Astrocyte (in vitro differentiated cells and primary cell): ENCODE measurements around the gene TMPRSS7. TPM values are rescaled to one million over a fixed set of nuclear protein-coding genes. Genes with fewer than 3 reads are reported as not detected.

ENCODE experiments used
- DNase-seq: peaks from one replicate; pipeline ENCODE4 v3.0.0-alpha.2; 2010; ENCODE audit warnings: low read depth
- FAIRE-seq: peaks from 2 replicates; lab custom pipeline; 2011; peaks lifted over from hg19 to GRCh38; lab: Jason Lieb, UNC
- H2AFZ ChIP-seq: 2 replicates; pipeline ENCODE4 v1.6.0; 2012; ENCODE audit warnings: low read depth, low read length, inconsistent platforms
- H3K27ac ChIP-seq: 2 replicates; pipeline ENCODE4 v1.5.1; 2011; ENCODE audit warnings: low read depth, low read length, inconsistent platforms
- H3K27me3 ChIP-seq: 2 replicates; pipeline ENCODE4 v1.6.0; 2011; ENCODE audit warnings: low read length, inconsistent platforms; ENCODE audit not compliant: insufficient read depth
- H3K36me3 ChIP-seq: 2 replicates; pipeline ENCODE4 v1.5.1; 2011; ENCODE audit warnings: low read length, inconsistent platforms; ENCODE audit not compliant: insufficient read depth
- H3K4me1 ChIP-seq: 2 replicates; pipeline ENCODE4 v1.5.1; 2011; ENCODE audit warnings: low read length, inconsistent platforms; ENCODE audit not compliant: insufficient read depth
- H3K4me2 ChIP-seq: 2 replicates; pipeline ENCODE4 v1.6.0; 2012; ENCODE audit warnings: low read length, inconsistent platforms
- H3K4me3 ChIP-seq: 2 replicates; pipeline ENCODE4 v1.5.1; 2011; ENCODE audit warnings: low read depth, mild to moderate bottlenecking, low read length, inconsistent platforms; ENCODE audit not compliant: insufficient read depth
- H3K79me2 ChIP-seq: 2 replicates; pipeline ENCODE4 v1.6.0; 2012; ENCODE audit warnings: mild to moderate bottlenecking, low read length, inconsistent platforms; ENCODE audit not compliant: insufficient read depth
- H3K9ac ChIP-seq: 2 replicates; pipeline ENCODE4 v1.6.0; 2012; ENCODE audit warnings: mild to moderate bottlenecking, low read length, inconsistent platforms
- H3K9me3 ChIP-seq: 2 replicates; pipeline ENCODE4 v1.5.1; 2012; ENCODE audit warnings: low read depth, mild to moderate bottlenecking, low read length, inconsistent platforms; ENCODE audit not compliant: insufficient read depth
- H4K20me1 ChIP-seq: 2 replicates; pipeline ENCODE4 v1.6.0; 2012; ENCODE audit warnings: low read length, inconsistent platforms; ENCODE audit not compliant: insufficient read depth
- H3K27ac Mint-ChIP-seq: one replicate; pipeline ENCODE4 v1.8.0; 2021; ENCODE audit warnings: mild to moderate bottlenecking, mixed read lengths; ENCODE audit not compliant: unreplicated experiment
- H3K27me3 Mint-ChIP-seq: one replicate; pipeline ENCODE4 v1.8.0; 2021; ENCODE audit warnings: low read depth, mixed read lengths; ENCODE audit not compliant: unreplicated experiment
- H3K36me3 Mint-ChIP-seq: one replicate; pipeline ENCODE4 v1.8.0; 2021; ENCODE audit warnings: low read depth, mixed read lengths; ENCODE audit not compliant: unreplicated experiment
- H3K4me1 Mint-ChIP-seq: one replicate; pipeline ENCODE4 v1.8.0; 2021; ENCODE audit warnings: low read depth, mixed read lengths; ENCODE audit not compliant: unreplicated experiment
- H3K4me3 Mint-ChIP-seq: one replicate; pipeline ENCODE4 v1.8.0; 2021; ENCODE audit warnings: mild to moderate bottlenecking, moderate library complexity, mixed read lengths; ENCODE audit not compliant: unreplicated experiment
- H3K9me3 Mint-ChIP-seq: one replicate; pipeline ENCODE4 v1.8.0; 2021; ENCODE audit warnings: mild to moderate bottlenecking, mixed read lengths; ENCODE audit not compliant: unreplicated experiment
- CTCF ChIP-seq: IDR thresholded peaks from 2 replicates; pipeline ENCODE4 v1.5.1; 2011; ENCODE audit warnings: low read depth, mild to moderate bottlenecking, inconsistent platforms, low read length, moderate library complexity; ENCODE audit not compliant: insufficient read depth
- EZH2 ChIP-seq: IDR thresholded peaks from 2 replicates; pipeline ENCODE4 v1.6.1; 2012; ENCODE audit warnings: mild to moderate bottlenecking, low read length, inconsistent platforms; ENCODE audit not compliant: insufficient read depth
- total RNA-seq: library from RNA; stranded (reverse); gene quantifications from 2 replicates; pipeline ENCODE4 v1.2.1, GENCODE V29; 2021

TMPRSS7 gene
- total RNA-seq, 1 donor from 2014 or later, result not detected

GRCh38 chr3:112115161-112115739 lies 80.7 kb downstream of the TMPRSS7 start:
- Histone ChIP-seq H3K79me2 (no peaks in the 10 kb centered on the region), H3K9me3 (no peaks in the 10 kb centered on the region), H3K4me3 (no peak overlapping the region), H3K4me1 (no peaks in the 10 kb centered on the region), H2AFZ (no peak overlapping the region), H3K4me2 (no peak overlapping the region), H3K27ac (no peak overlapping the region), H3K36me3 (peaks cover 23% of the 10 kb centered on the region), H3K9ac (no peak overlapping the region), H3K27me3 (no peaks in the 10 kb centered on the region), H4K20me1 (no peaks in the 10 kb centered on the region)
- H3K9me3 Mint-ChIP-seq, result no peaks in the 10 kb centered on the region
- no peak overlapping the region for H3K4me3 Mint-ChIP-seq
- H3K27me3 Mint-ChIP-seq, result no peaks in the 10 kb centered on the region
- no peak overlapping the region for H3K27ac Mint-ChIP-seq
- DNase-seq (no peak), FAIRE-seq (no peak)
- peaks cover 38% of the 10 kb centered on the region for H3K36me3 Mint-ChIP-seq
- H3K4me1 Mint-ChIP-seq, result peaks cover 4% of the 10 kb centered on the region
- no peak for TF ChIP-seq CTCF
- TF ChIP-seq EZH2, result no peak

GRCh38 chr3:112115806-112116383 lies 81.4 kb downstream of the TMPRSS7 start:
- Mint-ChIP-seq H3K27ac (peak overlapping the region; percentile 62), H3K9me3 (no peaks in the 10 kb centered on the region), H3K4me1 (peaks cover 4% of the 10 kb centered on the region), H3K27me3 (no peaks in the 10 kb centered on the region), H3K36me3 (peaks cover 38% of the 10 kb centered on the region), H3K4me3 (no peak overlapping the region)
- H3K4me1 ChIP-seq, result no peaks in the 10 kb centered on the region
- no peak overlapping the region for H3K4me2 ChIP-seq
- no peaks in the 10 kb centered on the region for H4K20me1 ChIP-seq
- H3K4me3 ChIP-seq, result no peak overlapping the region
- H3K9me3 ChIP-seq, result no peaks in the 10 kb centered on the region
- no peak overlapping the region for H2AFZ ChIP-seq
- H3K79me2 ChIP-seq, result no peaks in the 10 kb centered on the region
- no peaks in the 10 kb centered on the region for H3K27me3 ChIP-seq
- no peak for FAIRE-seq
- no peak overlapping the region for H3K27ac ChIP-seq
- no peak for DNase-seq
- no peak overlapping the region for H3K9ac ChIP-seq
- peaks cover 23% of the 10 kb centered on the region for H3K36me3 ChIP-seq
- TF ChIP-seq EZH2, result no peak
- TF ChIP-seq CTCF, result no peak

GRCh38 chr3:112116748-112117186 lies 82.2 kb downstream of the TMPRSS7 start:
- Histone ChIP-seq H3K4me1 (no peaks in the 10 kb centered on the region), H4K20me1 (no peaks in the 10 kb centered on the region), H3K4me3 (no peak overlapping the region), H3K27ac (no peak overlapping the region), H3K9ac (no peak overlapping the region), H3K36me3 (peaks cover 24% of the 10 kb centered on the region), H3K27me3 (no peaks in the 10 kb centered on the region), H2AFZ (no peak overlapping the region), H3K79me2 (no peaks in the 10 kb centered on the region), H3K9me3 (no peaks in the 10 kb centered on the region), H3K4me2 (no peak overlapping the region)
- Mint-ChIP-seq H3K27ac (no peak overlapping the region), H3K4me3 (no peak overlapping the region), H3K27me3 (no peaks in the 10 kb centered on the region), H3K9me3 (no peaks in the 10 kb centered on the region), H3K36me3 (peaks cover 39% of the 10 kb centered on the region), H3K4me1 (peaks cover 4% of the 10 kb centered on the region)
- no peak for TF ChIP-seq EZH2
- TF ChIP-seq CTCF, result no peak
- FAIRE-seq (no peak), DNase-seq (no peak)
